Parathyroid adenoma (tissue), 2 donors: Measurements from ENCODE around the gene NEDD4L.

ENCODE experiments used
- H2AFZ ChIP-seq: fragments of 300-600 bp; sonication (generic); one replicate; pipeline ENCODE4 v1.7.0; 2017; ENCODE audit warnings: antibody characterized with exemption, mild to moderate bottlenecking
- H3K27ac ChIP-seq: fragments of 300-600 bp; sonication (generic); one replicate; pipeline ENCODE4 v1.7.0; 2017
- H3K27me3 ChIP-seq: fragments of 300-600 bp; sonication (generic); one replicate; pipeline ENCODE4 v1.7.0; 2017; ENCODE audit warnings: low read length; ENCODE audit not compliant: control insufficient read depth, insufficient read depth
- H3K36me3 ChIP-seq: fragments of 300-600 bp; sonication (generic); one replicate; pipeline ENCODE4 v1.7.0; 2017; ENCODE audit warnings: low read length; ENCODE audit not compliant: control insufficient read depth, insufficient read depth
- H3K4me1 ChIP-seq: fragments of 300-600 bp; sonication (generic); one replicate; pipeline ENCODE4 v1.7.0; 2017; ENCODE audit warnings: control low read depth
- H3K4me2 ChIP-seq: fragments of 300-600 bp; sonication (generic); one replicate; pipeline ENCODE4 v1.7.0; 2017; ENCODE audit warnings: low read length
- H3K4me3 ChIP-seq: fragments of 300-600 bp; sonication (generic); one replicate; pipeline ENCODE4 v1.7.0; 2017; ENCODE audit warnings: low read depth, low read length
- H3K79me2 ChIP-seq: fragments of 300-600 bp; sonication (generic); one replicate; pipeline ENCODE4 v1.7.0; 2017; ENCODE audit warnings: control low read depth
- H3K9ac ChIP-seq: fragments of 300-600 bp; sonication (generic); one replicate; pipeline ENCODE4 v1.7.0; 2017; ENCODE audit warnings: mild to moderate bottlenecking
- H3K9me3 ChIP-seq: fragments of 300-600 bp; sonication (generic); one replicate; pipeline ENCODE4 v1.7.0; 2017; ENCODE audit warnings: low read length; ENCODE audit not compliant: control insufficient read depth
- TF ChIP-seq, protein P1 (sequence below): fragments of 300-600 bp; sonication (generic); IDR thresholded peaks from one replicate; pipeline ENCODE4 v1.7.0; 2017; ENCODE audit warnings: antibody characterized with exemption, mild to moderate bottlenecking
- donor health status: primary hyperparathyroidism.

NEDD4L gene

DNA sequence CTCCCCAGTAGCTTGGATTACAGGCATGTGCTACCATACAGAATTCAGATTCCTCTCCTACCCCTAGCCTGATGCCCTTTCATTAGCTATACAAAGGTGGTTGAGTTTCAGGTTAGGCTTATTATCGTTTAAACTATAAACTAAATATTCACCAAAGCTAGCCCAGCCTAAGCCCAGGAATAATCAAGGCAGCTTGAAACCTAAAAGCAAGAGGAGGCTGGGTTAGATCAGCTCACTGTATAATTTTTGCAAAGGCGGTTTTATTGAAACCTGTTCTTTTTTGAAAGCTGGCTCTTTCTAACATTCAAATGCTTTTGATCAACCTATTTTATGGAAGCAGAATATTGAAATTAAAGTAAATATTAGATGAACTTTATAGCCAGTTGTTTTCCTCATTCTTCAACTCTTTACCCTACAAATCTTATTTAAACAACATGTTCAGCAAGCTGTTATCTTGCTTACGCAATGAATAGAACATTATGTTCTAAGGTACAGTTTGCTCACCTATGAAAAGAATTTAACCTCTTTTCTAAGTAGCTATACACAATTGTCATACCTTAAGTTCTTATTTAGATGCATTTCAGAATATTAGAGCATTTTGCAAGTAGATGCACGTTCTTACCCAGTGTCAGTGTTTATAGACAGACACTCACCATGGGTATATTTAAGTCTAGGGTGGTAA lies 241.6 kb downstream of the NEDD4L start:
- H3K4me1 ChIP-seq: peaks cover 6% of the 10 kb centered on the region
- no peak overlapping the region for H2AFZ ChIP-seq
- H3K27me3 ChIP-seq: no peaks in the 10 kb centered on the region
- TF ChIP-seq, protein P1, sequence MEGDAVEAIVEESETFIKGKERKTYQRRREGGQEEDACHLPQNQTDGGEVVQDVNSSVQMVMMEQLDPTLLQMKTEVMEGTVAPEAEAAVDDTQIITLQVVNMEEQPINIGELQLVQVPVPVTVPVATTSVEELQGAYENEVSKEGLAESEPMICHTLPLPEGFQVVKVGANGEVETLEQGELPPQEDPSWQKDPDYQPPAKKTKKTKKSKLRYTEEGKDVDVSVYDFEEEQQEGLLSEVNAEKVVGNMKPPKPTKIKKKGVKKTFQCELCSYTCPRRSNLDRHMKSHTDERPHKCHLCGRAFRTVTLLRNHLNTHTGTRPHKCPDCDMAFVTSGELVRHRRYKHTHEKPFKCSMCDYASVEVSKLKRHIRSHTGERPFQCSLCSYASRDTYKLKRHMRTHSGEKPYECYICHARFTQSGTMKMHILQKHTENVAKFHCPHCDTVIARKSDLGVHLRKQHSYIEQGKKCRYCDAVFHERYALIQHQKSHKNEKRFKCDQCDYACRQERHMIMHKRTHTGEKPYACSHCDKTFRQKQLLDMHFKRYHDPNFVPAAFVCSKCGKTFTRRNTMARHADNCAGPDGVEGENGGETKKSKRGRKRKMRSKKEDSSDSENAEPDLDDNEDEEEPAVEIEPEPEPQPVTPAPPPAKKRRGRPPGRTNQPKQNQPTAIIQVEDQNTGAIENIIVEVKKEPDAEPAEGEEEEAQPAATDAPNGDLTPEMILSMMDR: no peak
- H3K4me2 ChIP-seq: no peak overlapping the region
- H3K4me3 ChIP-seq: no peak overlapping the region
- no peaks in the 10 kb centered on the region for H3K36me3 ChIP-seq
- no peak overlapping the region for H3K9ac ChIP-seq
- H3K9me3 ChIP-seq: no peaks in the 10 kb centered on the region
- no peak overlapping the region for H3K27ac ChIP-seq
- no peaks in the 10 kb centered on the region for H3K79me2 ChIP-seq

DNA sequence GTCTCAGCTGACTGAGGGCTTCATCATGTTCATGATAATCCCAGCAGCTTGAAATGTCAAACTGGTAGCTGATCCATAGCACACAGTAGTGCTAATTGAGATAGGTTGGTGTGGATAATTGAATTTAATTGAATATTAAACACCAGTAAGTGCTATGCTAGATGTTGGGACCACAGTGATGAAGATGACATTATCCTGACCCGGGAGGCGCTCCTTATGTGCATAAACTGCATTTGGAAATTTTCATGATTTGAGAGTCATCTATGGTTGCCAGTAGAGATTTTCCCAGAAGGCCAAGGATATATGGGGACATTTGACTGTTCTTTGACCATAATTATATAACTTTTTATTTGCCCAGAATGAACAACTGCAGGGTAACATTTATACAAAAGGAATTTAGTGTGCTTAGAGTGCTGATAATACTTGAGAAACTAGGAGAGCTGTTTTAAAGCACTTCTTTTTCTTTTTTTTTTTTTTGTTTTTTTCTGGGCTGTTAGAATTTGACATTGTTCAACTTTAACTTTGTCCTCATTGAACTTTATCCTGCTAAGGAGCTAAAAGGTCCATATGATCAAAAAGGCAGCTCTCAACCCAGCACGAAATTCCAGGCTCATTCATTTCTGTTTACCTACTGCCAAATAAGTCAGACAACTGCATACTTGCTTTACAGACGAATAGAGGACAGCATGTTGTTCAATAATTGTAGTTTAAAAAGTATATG lies 242.8 kb downstream of the NEDD4L start:
- no peak overlapping the region for H3K4me3 ChIP-seq
- no peaks in the 10 kb centered on the region for H3K27me3 ChIP-seq
- TF ChIP-seq, protein P1: no peak
- H2AFZ ChIP-seq: no peak overlapping the region
- no peaks in the 10 kb centered on the region for H3K79me2 ChIP-seq
- no peaks in the 10 kb centered on the region for H3K36me3 ChIP-seq
- H3K9me3 ChIP-seq: no peaks in the 10 kb centered on the region
- H3K4me2 ChIP-seq: no peak overlapping the region
- H3K4me1 ChIP-seq: peaks cover 6% of the 10 kb centered on the region
- H3K9ac ChIP-seq: no peak overlapping the region
- no peak overlapping the region for H3K27ac ChIP-seq

DNA sequence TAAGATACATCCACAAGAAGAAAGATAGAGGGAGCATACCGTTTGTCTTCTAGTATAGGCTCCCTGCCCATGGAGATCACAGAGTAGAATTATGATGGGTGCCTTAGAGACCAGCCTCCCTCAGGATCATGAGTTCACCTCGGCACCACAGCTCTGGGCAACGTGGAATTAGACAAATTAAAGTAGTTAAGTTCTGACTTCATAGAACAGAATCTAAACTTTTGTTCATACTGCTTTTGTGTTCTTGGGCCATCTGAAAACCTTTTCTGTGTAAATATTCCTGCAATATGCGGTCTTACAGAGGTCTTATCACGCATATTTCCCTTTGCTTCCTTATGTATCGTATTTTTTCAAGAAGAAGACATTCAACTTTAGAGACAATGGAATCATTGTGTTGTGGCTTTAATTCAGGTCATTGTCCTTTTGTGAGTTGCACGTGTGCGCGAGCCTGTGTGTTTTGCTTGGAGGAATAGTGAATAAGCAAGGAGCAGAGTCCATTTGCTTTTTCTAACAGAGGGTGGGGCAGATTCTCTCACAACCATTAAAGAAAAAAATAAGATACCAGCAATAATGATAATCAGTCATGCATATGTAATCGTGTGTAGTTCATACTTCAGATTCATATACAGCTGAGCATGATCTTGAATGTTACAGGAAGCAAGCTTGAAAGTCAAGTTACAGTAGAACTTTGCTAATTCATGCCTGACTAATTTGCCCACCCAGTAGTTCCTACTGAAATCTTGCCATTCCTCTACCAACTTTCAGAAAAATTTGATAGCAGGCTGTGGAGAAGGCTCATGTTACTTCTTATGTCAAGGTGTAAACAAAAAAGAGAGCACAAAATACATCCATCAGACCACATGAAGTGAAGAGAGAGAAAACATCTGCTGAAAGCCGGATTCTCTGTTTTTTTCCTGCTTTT lies 243.6 kb downstream of the NEDD4L start:
- Histone ChIP-seq H3K79me2 (no peaks in the 10 kb centered on the region), H2AFZ (no peak overlapping the region), H3K4me1 (peaks cover 6% of the 10 kb centered on the region), H3K36me3 (no peaks in the 10 kb centered on the region), H3K27ac (no peak overlapping the region), H3K27me3 (no peaks in the 10 kb centered on the region), H3K4me2 (no peak overlapping the region), H3K9ac (no peak overlapping the region), H3K4me3 (no peak overlapping the region), H3K9me3 (no peaks in the 10 kb centered on the region)
- TF ChIP-seq, protein P1: no peak

DNA sequence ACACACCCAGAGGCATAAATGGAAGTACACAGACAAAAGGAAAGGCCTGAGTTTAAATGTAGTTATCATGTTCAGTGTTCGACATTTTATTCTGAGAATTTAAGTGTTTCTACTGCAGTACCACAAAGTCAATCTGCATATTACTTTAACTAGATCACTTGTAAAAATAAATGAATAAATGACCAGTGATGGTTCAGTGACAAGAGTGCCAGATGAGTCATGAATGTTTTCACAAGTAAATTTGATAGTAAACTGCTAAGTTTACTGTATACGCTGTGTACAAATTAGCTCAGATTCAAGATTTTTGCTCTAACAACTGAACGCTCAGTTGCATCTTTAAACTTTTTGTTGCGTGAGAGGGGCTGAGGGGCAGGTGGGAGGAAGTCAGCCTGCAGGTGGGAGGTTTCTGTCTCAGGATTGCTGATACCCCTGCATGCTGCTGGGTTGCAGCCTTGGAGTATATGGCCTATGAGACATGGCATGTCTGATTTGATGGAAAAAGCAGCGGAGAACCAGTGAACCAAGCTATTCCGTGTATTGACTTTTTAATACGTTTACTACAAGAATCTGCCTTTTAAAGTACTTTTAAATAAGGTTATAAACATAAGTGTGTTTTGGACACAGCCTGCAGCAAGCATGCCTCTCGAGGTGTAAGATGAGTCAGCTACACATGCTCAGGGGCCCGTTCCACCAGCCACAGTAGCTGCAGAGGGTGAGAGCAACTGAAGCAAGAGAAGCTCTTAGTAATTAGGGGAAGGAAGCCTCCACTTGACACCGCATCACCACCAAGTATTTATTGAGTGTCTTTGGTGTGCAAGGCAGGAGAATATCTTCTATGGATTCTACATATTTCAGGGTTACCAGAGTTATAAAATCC lies 245.1 kb downstream of the NEDD4L start:
- H3K9ac ChIP-seq: no peak overlapping the region
- no peaks in the 10 kb centered on the region for H3K27me3 ChIP-seq
- H3K9me3 ChIP-seq: no peaks in the 10 kb centered on the region
- no peaks in the 10 kb centered on the region for H3K36me3 ChIP-seq
- H3K79me2 ChIP-seq: no peaks in the 10 kb centered on the region
- TF ChIP-seq, protein P1: no peak
- no peak overlapping the region for H3K27ac ChIP-seq
- no peak overlapping the region for H3K4me2 ChIP-seq
- peaks cover 6% of the 10 kb centered on the region for H3K4me1 ChIP-seq
- H2AFZ ChIP-seq: no peak overlapping the region
- H3K4me3 ChIP-seq: no peak overlapping the region
